WTC11 (cell line): ENCODE measurements around the gene AARSD1. TPM values are rescaled to one million over a fixed set of nuclear protein-coding genes. Genes with fewer than 3 reads are reported as not detected.

Source experiments
- ATAC-seq: fragments of 200-7000 bp; cut with Tn5 transposase; 2 replicates; pipeline ENCODE4 v1.10.0; 2021; ENCODE audit warnings: mild to moderate bottlenecking, moderate library complexity
- CTCF ChIA-PET: fragments of 300-600 bp; sonication (Branson Sonifier 250); formaldehyde crosslinking; loops from one replicate; lab custom pipeline; 2021; ENCODE audit warnings: antibody characterized with exemption; lab: Charles Lee
- POLR2A ChIA-PET: fragments of 350-600 bp; sonication (Branson Sonifier 250); formaldehyde crosslinking; loops from one replicate; lab custom pipeline; 2021; ENCODE audit warnings: antibody characterized with exemption; lab: Charles Lee
- DNase-seq: peaks from one replicate; pipeline ENCODE4 v3.0.0; 2021; ENCODE audit warnings: low spot score
- H3K27ac Mint-ChIP-seq: 2 replicates; pipeline ENCODE4 v1.8.0; 2021; ENCODE audit warnings: mixed read lengths
- H3K27me3 Mint-ChIP-seq: 2 replicates; pipeline ENCODE4 v1.8.0; 2021; ENCODE audit warnings: low read depth, mild to moderate bottlenecking, moderate library complexity, mixed read lengths
- H3K36me3 Mint-ChIP-seq: 2 replicates; pipeline ENCODE4 v1.8.0; 2021; ENCODE audit warnings: mixed read lengths
- H3K4me1 Mint-ChIP-seq: 2 replicates; pipeline ENCODE4 v1.8.0; 2022; ENCODE audit warnings: mixed read lengths
- H3K4me3 Mint-ChIP-seq: 2 replicates; pipeline ENCODE4 v1.8.0; 2021; ENCODE audit warnings: mild to moderate bottlenecking, moderate library complexity, mixed read lengths
- H3K9me3 Mint-ChIP-seq: 2 replicates; pipeline ENCODE4 v1.8.0; 2021; ENCODE audit warnings: mixed read lengths
- CBFB ChIP-seq: sonication (generic); formaldehyde crosslinking; IDR thresholded peaks from 2 replicates; pipeline ENCODE4 v1.8.1; 2022; ENCODE audit warnings: mild to moderate bottlenecking, low read depth, missing genetic modification reagents
- CREB1 ChIP-seq: sonication (generic); formaldehyde crosslinking; IDR thresholded peaks from 2 replicates; pipeline ENCODE4 v1.8.0; 2023; ENCODE audit warnings: mild to moderate bottlenecking, missing genetic modification reagents
- ELF4 ChIP-seq: sonication (generic); formaldehyde crosslinking; IDR thresholded peaks from 2 replicates; pipeline ENCODE4 v1.8.1; 2022; ENCODE audit warnings: low read depth, mild to moderate bottlenecking, moderate library complexity, missing genetic modification reagents
- ETV6 ChIP-seq: sonication (generic); formaldehyde crosslinking; IDR thresholded peaks from 2 replicates; pipeline ENCODE4 v1.8.1; 2022; ENCODE audit warnings: mild to moderate bottlenecking, missing genetic modification reagents
- GABPB1 ChIP-seq: sonication (generic); formaldehyde crosslinking; IDR thresholded peaks from 2 replicates; pipeline ENCODE4 v1.8.1; 2023; ENCODE audit warnings: mild to moderate bottlenecking, missing genetic modification reagents
- GTF2I ChIP-seq: fragments of 250-450 bp; sonication (Bioruptor Pico); conservative IDR thresholded peaks from 2 replicates; pipeline ENCODE4 v1.4.0; 2021; ENCODE audit warnings: mild to moderate bottlenecking
- HMGXB4 ChIP-seq: sonication (generic); formaldehyde crosslinking; IDR thresholded peaks from 2 replicates; pipeline ENCODE4 v1.8.1; 2023; ENCODE audit warnings: mild to moderate bottlenecking, moderate library complexity, missing genetic modification reagents
- IRF2 ChIP-seq: sonication (generic); formaldehyde crosslinking; IDR thresholded peaks from 2 replicates; pipeline ENCODE4 v1.8.0; 2022; ENCODE audit warnings: low read depth, missing genetic modification reagents, borderline replicate concordance
- KAT7 ChIP-seq: sonication (generic); formaldehyde crosslinking; IDR thresholded peaks from 2 replicates; pipeline ENCODE4 v1.8.1; 2023; ENCODE audit warnings: missing genetic modification reagents, mild to moderate bottlenecking, borderline replicate concordance
- MLX ChIP-seq: sonication (generic); formaldehyde crosslinking; IDR thresholded peaks from 2 replicates; pipeline ENCODE4 v1.8.1; 2023; ENCODE audit warnings: mild to moderate bottlenecking, missing genetic modification reagents, moderate library complexity
- PRRX2 ChIP-seq: fragments of 250-450 bp; sonication (Bioruptor Pico); IDR thresholded peaks from 2 replicates; pipeline ENCODE4 v1.8.0; 2021; ENCODE audit warnings: mild to moderate bottlenecking
- RORB ChIP-seq: fragments of 250-450 bp; sonication (Bioruptor Pico); IDR thresholded peaks from 2 replicates; pipeline ENCODE4 v1.9.0; 2021; ENCODE audit warnings: mild to moderate bottlenecking
- ZNF232 ChIP-seq: sonication (generic); formaldehyde crosslinking; IDR thresholded peaks from 2 replicates; pipeline ENCODE4 v1.8.0; 2022; ENCODE audit warnings: mild to moderate bottlenecking, missing genetic modification reagents
- ZNF416 ChIP-seq: fragments of 250-450 bp; sonication (Bioruptor Pico); IDR thresholded peaks from 2 replicates; pipeline ENCODE4 v1.9.0; 2021; ENCODE audit warnings: mild to moderate bottlenecking, inconsistent platforms
- ZNF423 ChIP-seq: fragments of 250-450 bp; sonication (Bioruptor Pico); IDR thresholded peaks from 2 replicates; pipeline ENCODE4 v2.1.2; 2022; ENCODE audit warnings: mild to moderate bottlenecking, moderate library complexity
- total RNA-seq: library from RNA; stranded (reverse); gene quantifications from 3 replicates; pipeline ENCODE4 v1.2.3, GENCODE V29; 2021
- TF ChIP-seq, protein P1 (sequence below): sonication (generic); formaldehyde crosslinking; conservative IDR thresholded peaks from 2 replicates; pipeline ENCODE4 v1.8.1; 2023; ENCODE audit warnings: mild to moderate bottlenecking, low read depth, missing genetic modification reagents, moderate library complexity
- TF ChIP-seq, protein P2 (sequence below): sonication (generic); formaldehyde crosslinking; IDR thresholded peaks from 2 replicates; pipeline ENCODE4 v1.8.1; 2023; ENCODE audit warnings: mild to moderate bottlenecking, missing genetic modification reagents, moderate library complexity
- TF ChIP-seq, protein P3 (sequence below): sonication (generic); formaldehyde crosslinking; IDR thresholded peaks from 2 replicates; pipeline ENCODE4 v1.8.1; 2022; ENCODE audit warnings: mild to moderate bottlenecking, moderate library complexity, missing genetic modification reagents

Gene AARSD1
- total RNA-seq, 1 experiment from 2014 or later: 61.5 TPM

DNA sequence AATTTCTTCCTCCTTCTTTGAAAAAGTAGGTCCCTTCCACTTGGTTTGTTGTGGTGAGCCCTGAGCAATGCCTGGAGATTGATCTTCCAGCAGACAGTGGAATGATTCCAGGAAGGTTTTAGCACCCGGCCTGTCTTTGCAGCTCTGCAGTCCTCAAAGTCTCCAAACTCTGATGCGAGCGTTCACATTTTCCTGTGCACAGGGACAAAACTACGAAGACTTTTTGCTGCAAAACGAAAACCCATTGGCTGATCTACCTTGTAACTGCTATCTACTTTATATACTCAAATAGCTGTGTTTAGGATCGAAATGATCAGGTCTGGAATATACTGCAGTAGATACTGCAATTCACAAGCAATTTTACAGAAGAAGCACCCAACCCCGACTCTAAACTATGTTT lies 42.0 kb downstream of the AARSD1 start (continued):
- TF ChIP-seq, protein P1, sequence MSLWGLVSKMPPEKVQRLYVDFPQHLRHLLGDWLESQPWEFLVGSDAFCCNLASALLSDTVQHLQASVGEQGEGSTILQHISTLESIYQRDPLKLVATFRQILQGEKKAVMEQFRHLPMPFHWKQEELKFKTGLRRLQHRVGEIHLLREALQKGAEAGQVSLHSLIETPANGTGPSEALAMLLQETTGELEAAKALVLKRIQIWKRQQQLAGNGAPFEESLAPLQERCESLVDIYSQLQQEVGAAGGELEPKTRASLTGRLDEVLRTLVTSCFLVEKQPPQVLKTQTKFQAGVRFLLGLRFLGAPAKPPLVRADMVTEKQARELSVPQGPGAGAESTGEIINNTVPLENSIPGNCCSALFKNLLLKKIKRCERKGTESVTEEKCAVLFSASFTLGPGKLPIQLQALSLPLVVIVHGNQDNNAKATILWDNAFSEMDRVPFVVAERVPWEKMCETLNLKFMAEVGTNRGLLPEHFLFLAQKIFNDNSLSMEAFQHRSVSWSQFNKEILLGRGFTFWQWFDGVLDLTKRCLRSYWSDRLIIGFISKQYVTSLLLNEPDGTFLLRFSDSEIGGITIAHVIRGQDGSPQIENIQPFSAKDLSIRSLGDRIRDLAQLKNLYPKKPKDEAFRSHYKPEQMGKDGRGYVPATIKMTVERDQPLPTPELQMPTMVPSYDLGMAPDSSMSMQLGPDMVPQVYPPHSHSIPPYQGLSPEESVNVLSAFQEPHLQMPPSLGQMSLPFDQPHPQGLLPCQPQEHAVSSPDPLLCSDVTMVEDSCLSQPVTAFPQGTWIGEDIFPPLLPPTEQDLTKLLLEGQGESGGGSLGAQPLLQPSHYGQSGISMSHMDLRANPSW: no peak
- no peak for TF ChIP-seq CREB1
- no peak for TF ChIP-seq IRF2 (CRISPR knock-in tag)
- no peak for TF ChIP-seq CBFB
- no peak for TF ChIP-seq KAT7 (CRISPR knock-in tag)
- TF ChIP-seq ETV6: no peak
- no peak for TF ChIP-seq GTF2I
- TF ChIP-seq, protein P2, sequence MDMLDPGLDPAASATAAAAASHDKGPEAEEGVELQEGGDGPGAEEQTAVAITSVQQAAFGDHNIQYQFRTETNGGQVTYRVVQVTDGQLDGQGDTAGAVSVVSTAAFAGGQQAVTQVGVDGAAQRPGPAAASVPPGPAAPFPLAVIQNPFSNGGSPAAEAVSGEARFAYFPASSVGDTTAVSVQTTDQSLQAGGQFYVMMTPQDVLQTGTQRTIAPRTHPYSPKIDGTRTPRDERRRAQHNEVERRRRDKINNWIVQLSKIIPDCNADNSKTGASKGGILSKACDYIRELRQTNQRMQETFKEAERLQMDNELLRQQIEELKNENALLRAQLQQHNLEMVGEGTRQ: no peak
- no peak for TF ChIP-seq PRRX2 (CRISPR knock-in tag)

DNA sequence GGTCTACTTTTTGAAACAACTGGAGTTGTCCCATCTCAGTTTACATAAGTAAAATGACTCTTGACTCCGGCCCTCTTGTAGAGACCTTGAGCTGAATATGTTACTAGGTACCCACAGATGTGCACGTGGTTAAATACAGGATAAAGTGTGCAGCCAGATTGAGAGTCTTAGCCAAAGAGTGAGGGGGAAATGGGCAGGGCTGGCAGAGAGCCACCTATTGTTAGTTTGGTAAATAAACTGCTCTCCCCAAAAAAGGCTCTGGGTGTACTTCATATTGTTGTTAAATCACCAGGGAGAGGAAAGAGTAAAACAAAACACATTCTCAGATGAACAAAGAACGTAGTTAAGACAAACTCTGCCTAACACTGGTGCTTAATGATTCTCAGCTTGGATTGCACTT lies 43.3 kb downstream of the AARSD1 start:
- H3K27me3 Mint-ChIP-seq: no peaks in the 10 kb centered on the region
- H3K4me3 Mint-ChIP-seq: no peak overlapping the region
- CTCF ChIA-PET: interaction anchor here (1.3 to 2.8 kb wide), 4 partner anchors 8 to 97 kb away, joined by 6 to 14 read pairs (median 6); partner anchors contain the start of genes BECN1 and RPL27
- POLR2A ChIA-PET: no interaction called here
- DNase-seq (no peak), ATAC-seq (no peak)
- no peak overlapping the region for H3K27ac Mint-ChIP-seq
- peaks cover 25% of the 10 kb centered on the region for H3K4me1 Mint-ChIP-seq
- no peak for TF ChIP-seq ZNF416 (CRISPR knock-in tag)
- TF ChIP-seq ZNF423 (CRISPR knock-in tag): no peak
- no peak for TF ChIP-seq HMGXB4 (CRISPR knock-in tag)
- TF ChIP-seq CBFB: no peak
- no peak for TF ChIP-seq GABPB1
- TF ChIP-seq MLX (CRISPR knock-in tag): no peak
- no peak for TF ChIP-seq RORB (CRISPR knock-in tag)
- no peak for TF ChIP-seq ZNF232 (CRISPR knock-in tag)
- no peak for TF ChIP-seq ELF4 (CRISPR knock-in tag)
- TF ChIP-seq, protein P3, sequence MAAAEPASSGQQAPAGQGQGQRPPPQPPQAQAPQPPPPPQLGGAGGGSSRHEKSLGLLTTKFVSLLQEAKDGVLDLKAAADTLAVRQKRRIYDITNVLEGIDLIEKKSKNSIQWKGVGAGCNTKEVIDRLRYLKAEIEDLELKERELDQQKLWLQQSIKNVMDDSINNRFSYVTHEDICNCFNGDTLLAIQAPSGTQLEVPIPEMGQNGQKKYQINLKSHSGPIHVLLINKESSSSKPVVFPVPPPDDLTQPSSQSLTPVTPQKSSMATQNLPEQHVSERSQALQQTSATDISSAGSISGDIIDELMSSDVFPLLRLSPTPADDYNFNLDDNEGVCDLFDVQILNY (CRISPR knock-in tag): no peak
- no peaks in the 10 kb centered on the region for H3K36me3 Mint-ChIP-seq
- H3K9me3 Mint-ChIP-seq: no peaks in the 10 kb centered on the region
